WI38 (cell line): ENCODE data around the gene NKD1.
A peak's percentile ranks its signal among the peaks of the same experiment; 100 is the strongest.

Source experiments
- H3K4me3 ChIP-seq: 2 replicates; pipeline ENCODE4 v1.5.1; 2011; ENCODE audit warnings: low read depth, mild to moderate bottlenecking, control low read depth, low read length
- CTCF ChIP-seq: IDR thresholded peaks from 2 replicates; pipeline ENCODE4 v1.5.1; 2012; ENCODE audit warnings: low read depth, mild to moderate bottlenecking, control low read depth, low read length

The NKD1 gene

GRCh38 chr16:50668368-50669008 lies 120.3 kb downstream of the NKD1 start:
- TF ChIP-seq CTCF: no peak
- H3K4me3 ChIP-seq: no peak overlapping the region

- TF ChIP-seq CTCF: no peak
- H3K4me3 ChIP-seq: no peak overlapping the region
Observed at GRCh38 chr16:50669741-50670140, 121.5 kb downstream of the NKD1 start.

GRCh38 chr16:50670476-50670875 lies 122.3 kb downstream of the NKD1 start:
- H3K4me3 ChIP-seq: no peak overlapping the region
- TF ChIP-seq CTCF: no peak

- TF ChIP-seq CTCF: peak; percentile 34; the same call in 1 of the 2 replicates
- H3K4me3 ChIP-seq: no peak overlapping the region
Observed at GRCh38 chr16:50671644-50672260, 123.6 kb downstream of the NKD1 start.

GRCh38 chr16:50673496-50674275 lies 125.5 kb downstream of the NKD1 start:
- H3K4me3 ChIP-seq: no peak overlapping the region
- no peak for TF ChIP-seq CTCF

- TF ChIP-seq CTCF: no peak
- no peak overlapping the region for H3K4me3 ChIP-seq
Observed at GRCh38 chr16:50674831-50675230, 126.6 kb downstream of the NKD1 start.
